NCI-H226 (cell line): ENCODE data around the gene TXNDC9.
"Not testable (repeated sequence)": the region's sequence is repeated elsewhere in the genome, so short reads cannot be mapped to it uniquely, and the experiment has no call there.

Experiments
- DNase-seq: peaks from one replicate; pipeline ENCODE4 v3.0.0-alpha.2; 2015

Gene TXNDC9, protein sequence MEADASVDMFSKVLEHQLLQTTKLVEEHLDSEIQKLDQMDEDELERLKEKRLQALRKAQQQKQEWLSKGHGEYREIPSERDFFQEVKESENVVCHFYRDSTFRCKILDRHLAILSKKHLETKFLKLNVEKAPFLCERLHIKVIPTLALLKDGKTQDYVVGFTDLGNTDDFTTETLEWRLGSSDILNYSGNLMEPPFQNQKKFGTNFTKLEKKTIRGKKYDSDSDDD

DNA sequence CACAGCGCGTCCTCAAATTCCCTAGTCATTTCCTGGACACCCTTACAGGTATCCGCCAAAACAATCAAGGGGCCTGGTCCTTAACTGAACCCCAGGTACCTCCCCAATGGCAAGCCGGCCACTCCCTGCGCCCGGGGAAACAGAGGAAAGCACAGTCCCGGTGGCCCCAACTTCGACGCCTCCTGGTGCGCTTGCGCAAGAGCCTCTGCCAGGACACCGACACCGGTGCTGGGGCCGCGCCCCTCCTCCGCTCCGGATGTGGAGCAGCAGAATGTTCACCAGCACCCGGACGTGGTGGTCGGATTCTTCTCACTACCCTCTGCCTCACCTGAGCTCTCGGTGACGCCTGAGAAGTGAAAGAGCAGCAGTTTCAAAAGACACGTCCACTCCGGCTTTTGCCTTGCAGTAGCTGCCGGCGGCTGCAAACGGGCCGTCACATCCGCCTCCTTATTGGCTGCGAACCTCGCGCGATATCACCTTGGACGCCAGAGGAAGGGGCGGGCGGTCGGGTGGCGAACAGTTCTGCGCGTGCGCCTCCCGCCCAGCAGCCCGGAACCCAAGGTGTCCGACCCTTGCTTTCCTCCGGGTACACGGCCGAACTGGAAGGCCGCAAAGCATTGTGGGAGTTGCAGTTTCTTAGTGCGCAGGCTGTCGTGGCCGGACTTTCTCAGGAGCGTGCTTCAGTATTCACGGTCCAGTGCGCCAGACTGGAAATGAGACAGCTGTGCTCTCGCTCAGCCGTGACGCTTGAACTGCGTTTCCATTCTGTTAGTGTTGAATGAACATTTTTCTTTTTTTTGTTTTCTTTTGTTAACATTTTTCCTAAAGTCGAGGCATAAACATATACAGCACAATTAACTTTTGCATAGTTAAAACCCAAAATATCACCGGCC lies at the start of gene TXNDC9:
Gene TXNDC9 (minus strand): TSS at position 423 of the 893 bp plus-strand sequence. CDS start 3,123 bp downstream, outside the sequence.
- peak; percentile 98 for DNase-seq

DNA sequence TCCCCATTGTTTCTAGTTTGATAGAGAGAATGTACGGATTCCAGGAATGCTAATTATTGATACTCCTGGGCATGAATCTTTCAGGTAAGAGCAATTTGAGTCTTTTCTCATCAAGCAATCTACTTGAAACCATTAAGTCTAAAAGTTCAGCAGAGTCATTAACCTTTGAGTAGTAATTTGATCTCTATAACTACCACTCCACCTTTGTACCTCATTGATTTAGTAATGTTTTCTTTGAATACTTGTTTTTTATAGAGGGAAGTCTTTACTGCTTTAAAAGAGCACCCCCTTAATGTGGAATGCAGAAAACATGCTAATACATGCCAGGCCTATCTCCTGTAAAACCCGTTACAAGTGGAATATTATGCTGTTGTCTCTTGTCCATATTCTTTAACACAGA lies 46.0 kb upstream of the TXNDC9 start:
- DNase-seq, result no peak

DNA sequence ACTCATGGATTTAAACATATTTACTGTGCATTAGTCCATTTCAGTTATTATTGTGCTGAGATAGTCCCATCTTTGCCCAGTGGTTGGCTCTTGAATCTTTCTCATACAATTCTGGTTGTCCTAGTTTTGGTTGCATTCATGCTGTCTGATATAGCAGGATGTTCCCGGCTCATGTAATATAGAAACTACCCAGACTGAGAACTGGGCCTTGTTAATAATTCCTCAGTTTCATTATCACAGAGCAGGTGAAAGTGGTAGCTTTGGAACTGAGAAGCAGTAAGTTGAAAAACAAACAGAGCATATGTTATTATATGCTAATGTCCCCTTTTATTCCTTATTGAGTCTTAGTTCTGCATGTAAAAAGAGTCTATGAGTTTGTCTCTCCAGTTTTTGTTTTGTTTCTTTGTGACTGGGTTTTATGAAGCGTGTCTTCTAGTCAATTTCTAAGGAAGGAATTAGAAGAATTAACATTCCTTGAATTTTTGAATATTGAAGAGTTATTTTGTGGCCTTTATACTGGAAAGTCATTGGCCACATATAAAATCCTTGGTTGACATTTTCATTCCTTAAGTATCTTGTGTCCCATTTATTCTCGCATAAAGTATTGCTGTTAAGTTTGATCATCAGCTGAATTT lies 44.4 kb upstream of the TXNDC9 start:
- DNase-seq, result no peak

DNA sequence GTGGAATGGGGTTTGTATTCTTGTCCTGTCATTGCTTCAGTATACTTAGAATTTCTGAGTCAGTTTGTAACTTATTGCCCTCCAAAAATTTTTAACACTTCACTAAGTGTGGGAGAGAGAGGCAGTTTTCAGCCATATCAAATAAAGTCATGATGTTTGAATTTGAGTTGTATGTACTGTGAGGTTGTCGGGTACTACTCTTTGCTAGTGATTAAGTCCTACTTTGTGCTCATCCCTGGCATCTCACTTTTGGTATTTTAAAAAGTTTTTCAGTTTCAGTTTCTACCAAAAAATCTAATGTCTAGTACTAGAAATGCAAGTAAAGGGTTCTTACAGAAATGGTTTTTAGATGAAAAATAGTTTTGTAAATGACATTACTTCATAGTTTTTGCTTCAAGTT lies 41.7 kb upstream of the TXNDC9 start:
- DNase-seq, result no peak

DNA sequence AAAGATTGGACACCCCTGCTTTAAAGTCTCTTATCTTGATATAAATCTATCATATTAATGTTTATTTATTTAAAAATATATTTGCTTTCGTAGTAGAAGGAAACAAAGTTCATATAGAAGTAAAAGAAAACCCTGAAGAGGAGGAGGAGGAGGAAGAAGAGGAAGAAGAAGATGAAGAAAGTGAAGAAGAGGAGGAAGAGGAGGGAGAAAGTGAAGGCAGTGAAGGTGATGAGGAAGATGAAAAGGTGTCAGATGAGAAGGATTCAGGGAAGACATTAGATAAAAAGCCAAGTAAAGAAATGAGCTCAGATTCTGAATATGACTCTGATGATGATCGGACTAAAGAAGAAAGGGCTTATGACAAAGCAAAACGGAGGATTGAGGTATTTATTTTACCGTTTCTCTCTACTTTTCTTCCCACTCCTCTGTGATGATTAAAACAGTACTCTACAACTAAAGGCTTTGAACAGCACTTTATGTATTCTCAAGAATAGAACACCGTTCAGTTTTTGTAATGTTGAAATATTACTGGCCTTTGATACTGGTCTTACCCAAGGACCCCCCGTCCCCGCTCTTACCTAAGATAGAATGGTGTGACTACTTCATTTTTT lies 40.2 kb upstream of the TXNDC9 start:
- DNase-seq, result no peak

DNA sequence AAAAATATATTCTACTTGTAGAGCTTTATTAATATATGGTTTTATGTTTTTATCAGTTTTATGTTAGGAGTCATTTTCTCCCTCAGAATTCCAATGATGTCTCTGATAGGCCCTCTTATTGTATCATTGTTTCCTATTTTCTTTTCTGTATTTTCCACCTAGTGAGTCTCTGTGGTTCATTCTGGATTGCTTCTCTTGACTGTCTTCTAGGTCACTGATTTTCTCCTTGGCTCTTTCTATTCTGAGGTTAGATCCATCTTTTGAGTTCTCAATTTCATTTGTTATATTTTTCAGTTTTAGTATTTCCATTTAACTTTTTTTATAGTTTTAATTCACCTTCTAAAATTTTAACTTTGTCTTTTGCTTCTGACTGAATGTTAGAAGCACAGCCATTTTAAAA lies 38.6 kb upstream of the TXNDC9 start:
- DNase-seq, result no peak

DNA sequence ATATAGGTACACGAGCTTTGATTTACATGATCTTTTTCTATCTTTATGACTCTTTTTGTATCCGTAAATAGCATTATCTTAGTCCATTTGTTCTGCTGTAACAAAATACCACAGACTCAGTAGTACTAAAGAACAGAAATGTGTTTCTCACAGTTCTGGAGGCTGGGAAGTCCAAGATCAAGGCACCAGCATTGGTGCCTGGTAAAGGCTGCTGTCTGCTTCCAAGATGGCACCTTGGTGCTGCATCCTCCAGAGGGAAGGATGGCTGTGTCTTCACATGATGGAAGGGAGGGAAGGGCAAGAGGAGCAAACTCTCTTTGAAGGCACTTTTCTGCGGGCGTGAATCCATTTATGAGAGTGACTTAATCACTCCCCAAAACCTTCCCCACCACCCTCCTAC lies 37.0 kb upstream of the TXNDC9 start:
- no peak for DNase-seq

DNA sequence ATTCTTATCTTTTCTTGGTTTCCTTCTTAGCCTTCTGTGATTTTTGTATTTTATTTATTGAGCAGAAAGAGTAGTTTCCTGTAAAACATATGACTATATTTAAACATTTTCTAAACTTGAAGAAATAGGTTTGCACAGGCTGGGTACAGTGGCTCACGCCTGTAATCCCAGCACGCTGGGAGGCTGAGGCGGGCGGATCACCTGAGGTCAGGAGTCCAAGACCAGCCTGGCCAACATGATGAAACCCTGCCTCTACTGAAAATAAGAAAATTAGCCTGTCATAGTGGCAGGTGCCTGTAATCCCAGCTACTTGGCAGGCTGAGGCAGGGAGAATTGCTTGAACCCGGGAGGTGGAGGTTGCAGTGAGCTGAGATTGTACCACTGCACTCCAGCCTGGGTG lies 32.7 kb upstream of the TXNDC9 start:
- not testable (repeated sequence) for DNase-seq

DNA sequence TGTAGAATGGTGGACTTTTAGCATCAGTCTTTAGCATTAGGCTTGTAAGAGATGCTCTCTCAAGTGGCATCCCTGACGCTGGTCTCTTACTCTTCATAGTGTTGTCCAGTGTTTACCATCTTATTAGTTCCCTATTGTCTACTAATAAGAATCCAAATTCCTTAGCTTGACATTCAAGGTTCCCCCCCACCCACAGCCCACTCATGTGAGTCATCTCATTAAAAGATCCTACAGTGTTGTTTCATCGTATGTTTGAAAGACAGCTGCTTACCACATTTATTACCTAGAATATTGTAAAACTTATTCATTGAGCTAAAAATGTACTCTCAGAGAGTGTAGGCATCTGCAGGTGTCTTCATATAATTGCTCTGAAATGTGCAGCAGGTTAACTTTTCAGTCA lies 29.5 kb upstream of the TXNDC9 start:
- no peak for DNase-seq

DNA sequence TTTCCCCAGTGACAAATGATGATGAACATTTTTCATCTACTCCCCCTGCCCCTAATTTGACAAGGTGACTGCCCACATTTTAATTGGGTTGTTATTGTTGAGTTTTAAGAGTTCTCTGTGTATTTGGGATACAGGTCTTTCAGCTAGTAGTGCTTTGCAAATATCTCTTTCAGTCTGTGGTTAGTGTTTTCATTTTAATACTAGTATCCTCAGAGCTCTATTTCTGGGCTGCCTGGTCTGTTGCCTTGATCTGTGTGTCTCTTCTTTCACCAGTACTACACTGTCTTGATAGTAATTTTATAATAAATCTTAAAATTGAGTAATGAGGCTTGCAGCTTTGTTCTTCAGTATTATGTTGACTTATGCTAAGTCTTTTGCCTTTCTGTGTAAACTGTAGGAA lies 20.7 kb upstream of the TXNDC9 start:
- DNase-seq, result no peak

DNA sequence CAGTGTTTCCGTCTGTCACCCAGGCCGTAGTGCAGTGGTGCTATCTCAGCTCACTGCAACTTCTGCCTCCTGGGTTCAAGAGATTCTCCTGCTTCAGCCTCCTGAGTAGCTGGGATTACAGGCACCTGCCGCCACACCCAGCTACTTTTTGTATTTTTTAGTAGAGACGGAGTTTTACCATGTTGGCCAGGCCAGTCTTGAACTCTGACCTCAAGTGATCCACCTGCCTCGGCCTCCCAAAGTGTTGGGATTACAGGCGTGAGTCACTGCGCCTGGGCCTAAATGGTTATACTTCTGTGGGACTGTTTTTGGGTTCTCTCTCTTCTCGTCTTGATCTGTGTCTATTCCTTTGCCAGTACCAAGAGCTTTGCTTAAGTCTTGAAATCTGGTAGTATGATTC lies 18.7 kb upstream of the TXNDC9 start:
- DNase-seq, result not testable (repeated sequence)

DNA sequence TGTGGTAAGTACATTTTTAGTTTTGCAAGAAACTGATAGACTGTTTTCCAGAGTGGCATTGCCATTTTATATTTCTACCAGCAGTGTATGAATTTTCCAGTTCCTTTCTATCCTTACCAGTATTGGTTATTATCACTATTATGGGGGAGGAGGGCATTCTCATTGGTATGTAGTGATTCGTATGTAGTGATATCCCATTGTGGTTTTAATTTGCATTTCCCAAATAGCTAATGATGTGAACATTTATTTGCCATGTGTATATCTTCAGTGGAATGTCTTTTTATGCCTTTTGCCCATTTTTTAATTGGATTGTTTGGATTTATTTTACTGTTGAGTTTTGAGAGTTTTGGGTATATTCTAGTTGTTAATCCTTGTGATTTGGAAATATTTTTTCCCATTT lies 17.9 kb upstream of the TXNDC9 start:
- DNase-seq, result peak; percentile 40

DNA sequence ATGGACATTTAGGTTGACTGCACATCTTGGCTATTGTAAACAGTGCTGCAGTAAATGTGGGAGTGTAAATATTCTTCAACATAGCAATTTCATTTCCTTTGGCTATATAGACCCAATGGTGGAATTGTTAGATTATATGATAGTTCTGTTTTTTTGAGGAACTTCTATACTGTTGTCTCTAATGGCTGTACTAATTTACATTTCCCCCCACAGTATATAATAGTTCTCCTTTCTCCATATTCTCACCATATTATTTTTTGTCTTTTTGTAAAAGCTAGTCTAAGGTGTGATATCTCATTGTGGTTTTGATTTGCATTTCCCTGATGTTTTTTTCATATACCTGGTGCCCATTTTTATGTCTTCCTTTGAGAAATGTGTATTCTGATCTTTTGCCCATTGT lies 14.1 kb upstream of the TXNDC9 start:
- DNase-seq, result no peak

DNA sequence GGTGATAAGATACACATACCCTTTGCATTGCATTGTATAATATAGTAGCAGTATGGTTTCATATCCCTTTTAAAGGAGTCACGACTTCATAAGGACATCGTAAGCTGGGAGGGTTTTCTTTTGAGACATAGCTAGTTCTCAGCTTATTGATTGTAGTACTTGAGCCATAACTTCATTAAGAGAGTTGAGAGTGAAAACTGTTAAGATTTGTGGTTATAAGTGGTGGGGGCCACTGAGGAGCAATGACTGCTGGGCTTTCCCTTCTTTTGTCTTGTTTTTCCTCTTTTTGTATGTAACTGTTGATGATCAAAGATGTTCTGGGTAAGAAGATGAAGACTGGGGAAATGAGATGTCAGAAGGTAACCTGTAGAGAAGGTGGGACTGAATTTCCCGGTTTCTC lies 12.0 kb upstream of the TXNDC9 start:
- no peak for DNase-seq

DNA sequence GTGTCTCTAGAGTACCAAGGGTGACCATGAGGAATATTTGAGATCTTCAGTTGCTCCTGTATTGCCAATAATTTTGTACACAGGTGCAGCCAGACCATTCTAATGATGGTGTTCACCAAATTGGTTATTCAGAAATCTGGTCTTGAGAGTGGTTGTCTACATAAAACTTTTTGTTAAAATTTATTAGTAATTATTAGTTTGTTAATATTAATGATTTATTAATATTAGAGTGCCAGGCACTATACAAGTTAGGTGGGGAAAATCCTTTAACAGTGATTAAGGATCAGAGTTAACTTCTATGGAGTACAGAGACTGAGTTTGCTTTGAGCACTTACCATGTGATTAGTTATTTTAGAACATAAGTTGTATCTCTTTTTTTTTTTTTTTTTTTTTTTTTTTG lies 10.1 kb upstream of the TXNDC9 start:
- no peak for DNase-seq

DNA sequence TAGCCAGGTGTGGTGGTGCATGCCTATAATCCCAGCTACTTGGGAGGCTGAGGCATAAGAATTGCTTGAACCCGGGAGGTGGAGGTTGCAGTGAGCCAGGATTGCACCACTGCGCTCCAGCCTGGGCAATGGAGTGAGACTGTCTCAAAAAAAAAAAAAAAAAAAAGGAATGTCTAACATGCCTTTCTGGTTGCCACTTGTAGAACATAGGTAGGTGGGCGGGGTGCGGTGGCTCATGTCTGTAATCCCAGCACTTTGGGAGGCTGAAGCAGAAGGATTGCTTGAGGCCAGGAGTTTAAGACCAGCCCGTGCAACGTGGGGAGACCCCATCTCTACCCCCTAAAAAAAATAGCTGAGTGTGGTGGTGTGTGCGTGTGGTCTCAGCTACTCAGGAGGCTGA lies 9.3 kb upstream of the TXNDC9 start:
- not testable (repeated sequence) for DNase-seq

DNA sequence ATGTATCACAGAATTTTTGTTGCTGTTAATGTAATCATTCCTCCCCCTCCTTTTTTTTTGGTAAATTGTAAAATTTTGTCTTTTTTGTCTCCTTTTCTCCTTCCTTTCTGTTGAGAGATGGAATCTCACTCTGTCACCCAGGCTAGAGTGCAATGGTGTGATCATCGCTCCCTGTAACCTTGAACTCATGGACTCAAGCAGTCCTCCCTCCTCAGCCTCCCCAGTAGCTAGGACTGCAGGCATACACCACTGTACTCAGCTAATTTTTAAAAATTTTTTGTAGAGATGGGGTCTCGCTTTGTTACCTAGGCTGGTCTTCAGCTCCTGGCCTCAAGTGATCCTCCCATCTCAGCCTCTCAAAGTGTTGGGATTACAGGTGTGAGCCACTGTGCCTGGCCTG lies 6.4 kb upstream of the TXNDC9 start:
- no peak for DNase-seq

DNA sequence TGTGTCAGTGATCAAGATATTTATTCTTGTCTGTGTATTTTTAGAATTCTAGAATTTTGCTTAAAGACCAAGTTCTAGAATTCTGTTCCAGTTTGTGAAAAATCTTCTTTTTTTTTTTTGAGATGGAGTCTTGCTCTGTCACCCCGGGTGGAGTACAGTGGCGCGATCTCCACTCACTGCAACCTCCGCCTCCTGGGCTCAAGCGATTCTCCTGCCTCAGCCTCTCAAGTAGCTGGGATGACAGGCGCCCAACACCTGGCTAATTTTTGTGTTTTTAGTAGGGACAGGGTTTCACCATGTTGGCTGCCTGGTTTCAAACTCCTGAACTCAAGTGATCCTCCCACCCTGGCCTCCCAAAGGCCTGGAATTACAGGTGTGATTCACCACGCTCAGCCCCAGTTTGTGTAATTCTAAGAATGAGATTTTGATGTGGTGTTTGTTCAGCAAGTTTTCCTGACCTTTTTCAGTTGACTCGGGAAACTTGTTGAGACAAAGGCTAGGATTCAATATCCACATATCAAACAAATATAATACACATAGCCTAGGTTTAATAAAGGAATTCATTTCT lies 4.6 kb upstream of the TXNDC9 start:
- DNase-seq, result peak; percentile 13

DNA sequence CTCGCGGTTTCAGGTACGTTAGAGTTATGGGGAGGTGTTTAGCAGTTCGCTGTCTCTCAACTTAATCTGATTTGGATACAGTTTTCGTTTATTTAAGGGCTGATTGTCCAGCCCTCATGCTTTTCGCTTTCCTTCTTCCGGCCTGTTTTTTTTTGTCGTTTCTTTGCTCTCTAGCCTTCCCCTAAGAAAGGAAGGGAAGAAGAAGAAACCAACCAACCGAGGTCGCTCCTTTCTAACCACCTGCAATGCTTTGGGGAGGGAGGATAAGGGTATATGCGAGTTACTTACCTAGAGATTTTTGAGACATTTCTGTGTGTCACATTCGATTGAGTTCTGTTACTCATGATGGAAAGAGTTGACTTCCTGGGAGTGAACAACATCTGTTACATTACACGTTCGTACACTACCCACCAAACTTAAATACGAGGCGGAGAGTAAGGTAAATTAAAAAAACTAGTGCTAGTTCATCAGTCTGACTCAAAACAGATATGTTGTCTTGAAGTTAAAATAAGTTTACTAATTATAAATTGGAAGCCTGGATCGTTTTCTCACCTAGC lies 2.0 kb upstream of the TXNDC9 start:
- DNase-seq, result no peak

DNA sequence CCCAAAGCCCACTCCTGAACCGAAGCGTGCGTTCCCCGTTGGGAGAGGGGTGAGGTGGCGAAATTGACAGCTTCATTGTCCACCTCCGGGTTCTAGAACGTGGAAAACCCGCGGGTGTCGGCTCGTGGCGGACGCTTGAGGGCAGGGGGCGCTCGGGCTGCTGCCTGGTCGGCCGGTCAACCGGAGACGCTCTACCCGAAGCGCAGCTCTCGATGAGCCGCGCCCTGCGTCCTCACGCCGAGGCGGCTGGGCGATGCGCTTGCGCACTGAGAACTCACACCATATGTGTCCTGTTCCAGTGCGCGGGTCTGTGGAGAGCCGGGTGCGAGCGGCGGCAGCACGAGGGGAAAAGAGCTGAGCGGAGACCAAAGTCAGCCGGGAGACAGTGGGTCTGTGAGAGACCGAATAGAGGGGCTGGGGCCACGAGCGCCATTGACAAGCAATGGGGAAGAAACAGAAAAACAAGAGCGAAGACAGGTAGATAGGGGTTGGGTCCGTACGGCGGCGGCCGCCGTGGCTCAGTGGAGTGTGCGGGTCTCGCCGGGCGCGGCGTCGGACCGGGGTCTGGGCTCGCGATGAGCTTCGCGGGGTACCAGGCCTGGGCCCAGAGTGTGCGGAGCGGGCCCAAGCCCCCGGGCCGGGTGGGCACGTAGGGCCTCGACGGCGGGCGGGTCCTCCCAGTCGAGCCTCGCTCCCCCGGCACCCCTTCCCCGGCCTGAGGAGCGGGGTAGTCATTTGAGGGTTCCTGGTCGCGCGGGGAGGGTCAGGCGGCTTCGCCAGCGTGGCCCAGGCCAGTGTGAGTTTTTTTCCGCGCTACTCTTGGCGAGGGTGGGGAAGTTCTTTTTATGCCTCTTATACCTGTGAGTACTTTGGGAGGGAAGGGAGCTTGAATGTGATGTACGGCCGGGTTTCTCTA lies 1.2 kb upstream of the TXNDC9 start, which contains the start of gene EIF5B:
Gene EIF5B (plus strand): TSS at position 277 of the 916 bp plus-strand sequence. CDS start 166 bp downstream, at position 443.
- peak; percentile 97 for DNase-seq

DNA sequence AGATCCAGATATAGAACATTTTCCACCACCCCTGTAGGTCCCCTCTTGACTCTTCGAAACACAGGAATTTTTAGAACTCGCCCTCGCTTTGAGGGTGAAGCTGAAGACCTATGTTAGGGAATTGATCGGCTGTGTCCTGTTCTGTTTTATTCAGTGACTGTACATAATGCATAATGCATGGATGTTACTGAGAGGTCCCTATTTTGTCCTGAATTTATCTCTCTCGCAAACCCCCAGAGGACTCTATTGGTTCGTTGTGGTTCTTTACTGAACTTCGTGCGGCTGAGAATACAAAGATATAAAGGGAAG lies 625 bp upstream of the TXNDC9 start:
- no peak for DNase-seq

DNA sequence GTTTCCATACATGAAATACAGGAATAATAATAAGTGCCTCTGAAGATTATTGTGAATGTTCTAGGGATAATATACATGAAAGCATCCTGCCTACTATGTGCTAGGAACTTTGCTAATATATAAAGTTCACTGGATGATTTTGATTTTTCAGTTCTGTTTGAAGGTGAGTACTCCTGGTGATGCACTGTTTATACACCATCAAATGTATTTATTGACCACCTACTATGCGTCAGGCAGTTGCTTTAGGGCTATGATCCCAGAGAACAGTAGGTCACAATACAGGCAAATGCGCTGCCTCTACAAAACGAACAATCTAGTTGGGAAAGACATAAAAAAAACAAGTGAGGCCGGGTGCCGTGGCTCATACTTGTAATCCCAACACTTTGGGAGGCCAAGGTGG lies 10.7 kb downstream of the TXNDC9 start:
- DNase-seq, result no peak
